ENCODE results near the gene NAA40.

GRCh38 chr11:63920126-63920938 lies 18.5 kb upstream of the NAA40 start:
- TF ChIP-seq POLR2AphosphoS5 (IDR thresholded peaks at IDR 0.05; ENCODE audit: borderline replicate concordance, low read depth, low read length), result no peak
- no peak for TF ChIP-seq EZH2 (IDR thresholded peaks at IDR 0.05)

All from SK-N-MC (cell line).